ENCODE results near the gene RBM46. TPM values are rescaled to one million over a fixed set of nuclear protein-coding genes. Genes with fewer than 3 reads are reported as not detected.

The RBM46 gene
- total RNA-seq: not detected

GRCh38 chr4:154781126-154781982, at the start of gene RBM46:
Gene RBM46 (plus strand): TSS chr4:154781272. CDS start chr4:154796753, 15,481 bp downstream.
- Mint-ChIP-seq H3K27ac (no peak within 1 kb of the TSS), H3K4me3 (no peak within 1 kb of the TSS), H3K36me3 (ENCODE audit: insufficient read depth in 2 of 2) (no peaks in the 10 kb centered on the region), H3K4me1 (ENCODE audit: low read depth) (no peaks in the 10 kb centered on the region), H3K27me3 (ENCODE audit: low read depth) (peaks cover 8% of the 10 kb centered on the region), H3K9me3 (no peaks in the 10 kb centered on the region)
- ATAC-seq (replicated peaks in 1 of 2) (no peak), DNase-seq (no peak)

DNA sequence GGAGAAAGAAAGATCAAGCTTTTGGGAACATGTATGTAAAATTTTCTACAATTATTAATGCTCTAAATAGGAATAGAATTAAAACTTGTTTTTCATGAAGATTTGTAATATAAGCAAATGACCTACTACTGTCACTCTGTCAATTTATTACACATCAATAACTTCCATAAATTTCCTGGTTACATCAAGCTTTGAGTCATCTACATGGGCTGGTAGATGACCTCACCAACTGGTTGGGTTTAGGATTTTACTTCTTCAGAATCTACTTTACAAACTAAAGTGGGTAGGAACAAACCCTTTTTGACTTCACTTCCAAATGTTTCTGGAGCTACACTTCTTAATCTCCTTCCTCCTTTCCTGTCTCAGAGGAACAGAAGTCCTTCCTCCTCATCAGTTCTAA, 49.3 kb upstream of the RBM46 start:
- H3K4me1 Mint-ChIP-seq (ENCODE audit: low read depth): no peaks in the 10 kb centered on the region
- H3K27me3 Mint-ChIP-seq (ENCODE audit: low read depth): peaks cover 14% of the 10 kb centered on the region
- H3K4me3 Mint-ChIP-seq: no peak overlapping the region
- ATAC-seq (replicated peaks in 1 of 2): no peak
- DNase-seq: no peak
- H3K36me3 Mint-ChIP-seq (ENCODE audit: insufficient read depth in 2 of 2): no peaks in the 10 kb centered on the region
- H3K9me3 Mint-ChIP-seq: no peaks in the 10 kb centered on the region
- H3K27ac Mint-ChIP-seq: no peak overlapping the region

DNA sequence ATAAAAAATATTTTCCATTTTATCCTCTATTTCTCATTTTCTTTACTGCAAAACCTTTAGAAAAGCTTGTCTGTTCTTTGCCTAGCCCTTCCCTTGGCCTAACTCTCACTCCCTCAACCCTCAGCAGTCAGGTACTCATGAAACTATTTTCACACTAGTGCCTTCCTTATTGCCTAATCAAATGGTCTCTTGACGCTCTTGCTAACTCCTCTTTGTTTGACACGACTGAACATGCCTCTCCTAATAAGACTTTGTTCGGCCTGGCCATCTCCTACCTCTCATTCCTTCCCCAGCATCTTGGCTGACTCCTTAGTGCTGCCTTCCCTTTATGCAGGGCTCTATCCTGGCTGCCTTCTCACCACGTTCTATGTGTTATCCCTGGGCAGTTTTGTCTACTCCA, 48.4 kb upstream of the RBM46 start:
- H3K4me3 Mint-ChIP-seq: no peak overlapping the region
- no peaks in the 10 kb centered on the region for H3K4me1 Mint-ChIP-seq (ENCODE audit: low read depth)
- no peaks in the 10 kb centered on the region for H3K36me3 Mint-ChIP-seq (ENCODE audit: insufficient read depth in 2 of 2)
- no peak overlapping the region for H3K27ac Mint-ChIP-seq
- no peaks in the 10 kb centered on the region for H3K9me3 Mint-ChIP-seq
- no peak for ATAC-seq (replicated peaks in 1 of 2)
- H3K27me3 Mint-ChIP-seq (ENCODE audit: low read depth): peaks cover 14% of the 10 kb centered on the region
- DNase-seq: no peak

DNA sequence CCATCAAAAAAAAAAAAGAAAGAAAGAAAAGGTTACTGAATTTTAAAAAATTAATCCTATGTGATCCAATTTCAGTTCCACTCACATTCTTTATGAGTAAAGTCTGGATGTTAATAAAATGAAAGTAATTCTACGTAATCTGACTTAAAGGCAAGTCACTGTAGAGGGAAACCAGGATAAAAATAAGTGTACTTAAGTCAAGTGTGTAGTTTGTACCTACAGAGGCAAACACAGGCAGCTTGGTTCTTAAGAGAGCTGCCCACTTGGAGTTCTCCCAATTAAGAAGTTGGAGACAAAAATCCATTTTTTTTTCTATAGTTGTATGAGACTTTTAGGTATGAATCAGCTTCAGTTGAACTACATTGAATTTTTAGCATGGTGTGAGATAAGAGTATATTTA, 44.3 kb upstream of the RBM46 start:
- no peaks in the 10 kb centered on the region for H3K36me3 Mint-ChIP-seq (ENCODE audit: insufficient read depth in 2 of 2)
- H3K27ac Mint-ChIP-seq: no peak overlapping the region
- no peak overlapping the region for H3K4me3 Mint-ChIP-seq
- no peaks in the 10 kb centered on the region for H3K9me3 Mint-ChIP-seq
- ATAC-seq (replicated peaks in 1 of 2) (no peak), DNase-seq (no peak)
- no peaks in the 10 kb centered on the region for H3K4me1 Mint-ChIP-seq (ENCODE audit: low read depth)
- H3K27me3 Mint-ChIP-seq (ENCODE audit: low read depth): peaks cover 34% of the 10 kb centered on the region

DNA sequence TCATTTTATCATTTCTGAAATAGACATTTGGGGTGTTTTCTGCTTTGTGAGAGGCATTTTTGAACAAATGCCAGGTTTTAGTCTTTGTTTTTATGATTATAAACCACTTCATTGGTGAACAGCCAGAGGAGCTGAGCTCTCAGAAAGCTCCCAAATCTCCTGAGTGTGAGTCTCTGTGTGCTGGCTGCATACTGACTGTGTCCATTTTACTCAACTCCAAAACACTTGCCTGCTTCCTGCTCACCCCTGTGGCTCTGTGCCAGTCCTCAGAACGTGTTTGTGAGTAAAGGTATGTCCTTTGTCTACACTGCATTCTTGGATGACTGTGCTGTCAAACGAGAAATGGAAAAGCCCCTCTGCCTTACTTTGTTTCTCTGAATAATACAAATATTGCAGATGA, 42.6 kb upstream of the RBM46 start:
- ATAC-seq (replicated peaks in 1 of 2) (no peak), DNase-seq (no peak)
- H3K4me3 Mint-ChIP-seq: no peak overlapping the region
- peaks cover 8% of the 10 kb centered on the region for H3K4me1 Mint-ChIP-seq (ENCODE audit: low read depth)
- H3K9me3 Mint-ChIP-seq: no peaks in the 10 kb centered on the region
- H3K36me3 Mint-ChIP-seq (ENCODE audit: insufficient read depth in 2 of 2): no peaks in the 10 kb centered on the region
- peaks cover 38% of the 10 kb centered on the region for H3K27me3 Mint-ChIP-seq (ENCODE audit: low read depth)
- no peak overlapping the region for H3K27ac Mint-ChIP-seq

- no peak for ATAC-seq (replicated peaks in 1 of 2)
- Mint-ChIP-seq H3K27ac (no peak overlapping the region), H3K4me1 (ENCODE audit: low read depth) (peaks cover 11% of the 10 kb centered on the region), H3K9me3 (no peaks in the 10 kb centered on the region), H3K36me3 (ENCODE audit: insufficient read depth in 2 of 2) (no peaks in the 10 kb centered on the region), H3K27me3 (ENCODE audit: low read depth) (peaks cover 40% of the 10 kb centered on the region), H3K4me3 (no peak overlapping the region)
- DNase-seq: no peak
These were observed 42.0 kb upstream of the RBM46 start for GRCh38 chr4:154739111-154739510.

- H3K9me3 Mint-ChIP-seq: no peaks in the 10 kb centered on the region
- H3K4me3 Mint-ChIP-seq: no peak overlapping the region
- DNase-seq (no peak), ATAC-seq (replicated peaks in 1 of 2) (no peak)
- peaks cover 0 to 3% of the 10 kb centered on the region in 2 donors for H3K36me3 Mint-ChIP-seq (ENCODE audit: insufficient read depth in 2 of 2)
- H3K27me3 Mint-ChIP-seq (ENCODE audit: low read depth): peaks cover 54% of the 10 kb centered on the region
- no peak overlapping the region for H3K27ac Mint-ChIP-seq
- peaks cover 17% of the 10 kb centered on the region for H3K4me1 Mint-ChIP-seq (ENCODE audit: low read depth)
These were observed 40.6 kb upstream of the RBM46 start for GRCh38 chr4:154740462-154740861.

DNA sequence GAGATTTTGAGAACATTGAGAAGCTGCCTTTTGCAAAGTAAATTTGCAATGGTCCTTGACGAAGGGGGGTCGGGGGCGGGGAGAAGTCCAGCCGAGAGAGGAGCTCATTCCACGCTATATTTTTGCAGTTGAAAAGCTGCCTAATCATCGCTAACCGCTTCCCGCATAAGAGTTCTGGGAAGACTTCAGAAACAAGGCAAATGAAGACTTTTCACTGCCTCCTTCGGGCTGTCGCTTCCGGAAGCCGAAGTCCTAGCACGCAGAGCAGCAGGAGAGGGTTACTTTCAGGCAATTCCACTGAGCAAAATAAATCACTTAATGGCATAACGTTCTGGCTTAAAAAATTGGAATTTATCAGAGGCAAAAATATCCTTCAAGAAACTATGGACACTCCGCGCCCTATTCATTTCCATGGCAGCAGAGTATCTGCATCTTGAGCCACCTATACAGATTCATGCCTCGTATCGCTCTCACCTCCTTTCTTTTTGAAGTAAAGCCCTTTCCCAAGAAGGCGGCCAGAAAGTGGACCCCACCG, 39.9 kb upstream of the RBM46 start:
- DNase-seq: no peak
- H3K9me3 Mint-ChIP-seq: no peaks in the 10 kb centered on the region
- peaks cover 0 to 3% of the 10 kb centered on the region in 2 donors for H3K36me3 Mint-ChIP-seq (ENCODE audit: insufficient read depth in 2 of 2)
- peaks cover 17% of the 10 kb centered on the region for H3K4me1 Mint-ChIP-seq (ENCODE audit: low read depth)
- H3K27me3 Mint-ChIP-seq (ENCODE audit: low read depth): peaks cover 61% of the 10 kb centered on the region
- H3K4me3 Mint-ChIP-seq: no peak overlapping the region
- ATAC-seq (replicated peaks in 1 of 2): no peak
- H3K27ac Mint-ChIP-seq: no peak overlapping the region

DNA sequence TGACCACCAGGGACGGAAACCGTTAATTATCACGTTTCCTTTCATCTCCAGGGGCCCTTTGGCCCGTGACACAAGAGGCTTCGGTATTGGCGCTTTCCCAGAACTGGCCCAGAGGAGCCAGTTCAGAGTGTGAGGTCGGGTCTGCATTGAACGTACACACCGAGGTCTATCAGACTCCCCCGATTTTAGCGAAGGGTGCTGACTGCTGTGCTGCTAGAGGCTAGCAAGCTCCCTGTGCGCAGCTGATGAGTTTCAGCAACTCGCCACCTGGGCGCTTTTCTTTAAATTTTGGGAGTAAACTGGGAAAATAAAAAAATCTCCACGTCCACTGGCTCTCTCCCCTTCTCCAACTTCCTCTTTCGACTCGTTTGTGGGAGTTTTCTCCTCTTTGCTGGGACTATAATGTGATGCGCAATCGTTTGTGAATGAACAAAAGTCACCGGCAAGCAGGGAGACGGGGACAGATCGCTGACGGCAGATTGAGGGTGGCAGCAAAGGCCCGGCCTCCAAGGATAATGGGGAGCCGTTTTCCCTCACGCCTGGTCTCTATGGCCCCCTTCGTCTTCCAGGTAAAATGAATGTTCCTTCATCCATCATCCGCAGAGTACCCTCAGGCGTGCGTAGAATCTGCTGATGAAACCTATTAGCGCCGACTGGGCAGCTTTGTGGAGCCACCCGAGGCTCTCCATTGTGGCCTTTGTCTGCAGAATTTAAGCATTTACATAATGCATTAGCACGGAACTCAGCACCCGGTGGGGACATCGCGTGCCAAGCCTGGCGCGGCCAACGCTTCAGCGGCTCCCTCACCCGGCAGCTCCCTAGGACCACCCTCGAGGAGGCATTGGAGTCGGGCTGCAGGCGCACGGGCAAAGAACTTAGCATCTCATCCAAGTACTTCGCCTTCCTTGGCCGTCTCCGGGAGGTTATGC, 38.9 kb upstream of the RBM46 start:
- Mint-ChIP-seq H3K4me3 (peak overlapping the region; percentile 54 to 69), H3K36me3 (ENCODE audit: insufficient read depth in 2 of 2) (peaks cover 0 to 3% of the 10 kb centered on the region in 2 donors), H3K4me1 (ENCODE audit: low read depth) (peaks cover 17% of the 10 kb centered on the region), H3K27me3 (ENCODE audit: low read depth) (peaks cover 70% of the 10 kb centered on the region), H3K27ac (no peak overlapping the region), H3K9me3 (no peaks in the 10 kb centered on the region)
- DNase-seq: no peak
- peak in 1 of 2 donors; percentile 26 for ATAC-seq (replicated peaks in 1 of 2)

DNA sequence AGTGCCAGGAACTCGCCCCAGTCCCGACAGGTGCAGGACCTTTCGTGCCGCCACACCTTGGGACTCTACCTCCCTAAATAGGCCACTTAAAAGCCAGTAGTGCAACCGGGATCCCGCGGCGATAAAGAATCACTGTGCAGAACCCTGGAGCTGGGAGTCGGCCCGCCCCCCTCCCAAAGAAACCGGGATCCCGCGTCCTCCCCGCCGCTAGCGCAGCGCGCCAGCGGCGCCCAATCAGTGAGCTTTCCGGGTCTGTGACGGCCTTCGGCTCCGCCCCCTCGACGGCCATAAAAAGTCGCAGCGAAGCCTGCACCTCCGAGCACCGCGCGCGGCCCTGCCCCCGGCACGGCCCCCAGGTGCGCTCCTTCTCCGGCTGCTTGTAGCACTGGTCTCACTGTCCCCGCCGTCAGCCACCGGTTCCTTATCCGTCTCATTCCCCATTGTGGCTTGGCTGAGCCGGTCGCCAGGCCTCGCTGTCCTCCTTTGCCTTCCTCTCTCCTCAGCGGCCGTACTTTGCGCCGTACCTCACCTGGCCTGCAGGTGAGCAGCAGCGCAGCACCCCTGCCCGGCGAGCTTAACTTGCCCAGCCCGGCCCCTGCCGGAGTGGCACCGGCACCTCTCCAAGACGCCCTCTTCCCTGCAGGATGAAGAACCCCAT, 37.3 kb upstream of the RBM46 start, which contains the start of gene LRAT:
Gene LRAT (plus strand): TSS at position 318 of the 658 bp plus-strand sequence. CDS start 327 bp downstream, at position 645.
- H3K4me3 Mint-ChIP-seq: peak within 1 kb of the TSS; percentile 91 to 96
- H3K27me3 Mint-ChIP-seq (ENCODE audit: low read depth): peaks cover 84% of the 10 kb centered on the region
- H3K9me3 Mint-ChIP-seq: no peaks in the 10 kb centered on the region
- no peak within 1 kb of the TSS for H3K27ac Mint-ChIP-seq
- DNase-seq (peak; percentile 56 to 63), ATAC-seq (replicated peaks in 1 of 2) (peak; percentile 89 to 95)
- H3K4me1 Mint-ChIP-seq (ENCODE audit: low read depth): peaks cover 17% of the 10 kb centered on the region
- H3K36me3 Mint-ChIP-seq (ENCODE audit: insufficient read depth in 2 of 2): peaks cover 0 to 3% of the 10 kb centered on the region in 2 donors

GRCh38 chr4:154744341-154744926, 36.6 kb upstream of the RBM46 start:
- Mint-ChIP-seq H3K4me1 (ENCODE audit: low read depth) (peaks cover 17% of the 10 kb centered on the region), H3K27me3 (ENCODE audit: low read depth) (peaks cover 80% of the 10 kb centered on the region), H3K9me3 (no peaks in the 10 kb centered on the region), H3K36me3 (ENCODE audit: insufficient read depth in 2 of 2) (peaks cover 0 to 3% of the 10 kb centered on the region in 2 donors), H3K27ac (no peak overlapping the region), H3K4me3 (peak overlapping the region; percentile 91 to 96)
- ATAC-seq (replicated peaks in 1 of 2): peak in 1 of 2 donors; percentile 7
- no peak for DNase-seq

- Mint-ChIP-seq H3K36me3 (ENCODE audit: insufficient read depth in 2 of 2) (no peaks in the 10 kb centered on the region), H3K27ac (no peak overlapping the region), H3K4me1 (ENCODE audit: low read depth) (no peaks in the 10 kb centered on the region), H3K9me3 (no peaks in the 10 kb centered on the region), H3K27me3 (ENCODE audit: low read depth) (no peaks in the 10 kb centered on the region), H3K4me3 (no peak overlapping the region)
- ATAC-seq (replicated peaks in 1 of 2) (no peak), DNase-seq (no peak)
These were observed 23.4 kb upstream of the RBM46 start for GRCh38 chr4:154757713-154758112.

All from activated T-cell treated with anti-CD3 and anti-CD28 coated beads, Interleukin-2, amount 50 U/mL, for 72 hours (primary cell).